Measurements from ENCODE around the gene ATN1. TPM values are rescaled to one million over a fixed set of nuclear protein-coding genes. Genes with fewer than 3 reads are reported as not detected.

ATN1 gene
- total and polyA plus RNA-seq, 2 donors (not counting 1 experiment from before 2014, with no cell fraction given) = 9.4 to 21.5 TPM

DNA sequence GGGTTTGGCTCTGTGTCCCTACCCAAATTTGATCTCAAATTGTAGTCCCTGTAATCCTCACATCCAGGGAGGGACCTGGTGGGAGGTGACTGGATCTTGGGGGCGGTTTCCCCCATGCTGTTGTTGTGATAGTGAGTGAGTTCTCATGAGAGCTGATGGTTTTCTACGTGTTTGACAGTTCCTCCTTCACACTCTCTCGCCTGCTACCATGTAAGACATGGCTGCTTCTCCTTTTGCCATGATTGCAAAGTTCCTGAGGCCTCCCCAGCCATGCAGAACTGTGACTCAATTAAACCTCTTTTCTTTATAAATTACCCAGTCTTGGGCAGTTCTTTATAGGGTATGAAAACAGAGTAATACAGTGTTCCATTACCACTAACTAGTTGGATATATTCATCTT is 33.4 kb upstream of the ATN1 start:
- no peak for DNase-seq (ENCODE audit: low read depth in 2 of 2)
- Histone ChIP-seq H3K4me3 (replicated peaks in 1 of 4; ENCODE audit: control extremely low read depth in 1 of 4, insufficient read depth in 1 of 4, low read depth in 3 of 4, low read length in 4 of 4) (no peak overlapping the region), H3K4me2 (ENCODE audit: extremely low read depth, insufficient read depth, low read length) (no peak overlapping the region), H3K79me2 (ENCODE audit: control insufficient read depth, insufficient read depth, low read length) (no peaks in the 10 kb centered on the region), H3K9me3 (ENCODE audit: control insufficient read depth, insufficient read depth, low read depth, low read length) (no peaks in the 10 kb centered on the region), H4K20me1 (ENCODE audit: control insufficient read depth, extremely low read depth, insufficient read depth, low read length) (no peaks in the 10 kb centered on the region), H3K27me3 (ENCODE audit: control insufficient read depth, insufficient read depth, low read length) (no peaks in the 10 kb centered on the region), H3K9ac (ENCODE audit: insufficient read depth, low read length) (no peak overlapping the region), H3K36me3 (ENCODE audit: control insufficient read depth, insufficient read depth, low read length) (no peaks in the 10 kb centered on the region), H3K27ac (ENCODE audit: insufficient read depth, low read length) (no peak overlapping the region), H3K4me1 (ENCODE audit: control insufficient read depth, extremely low read depth, insufficient read depth, low read length) (no peaks in the 10 kb centered on the region), H2AFZ (ENCODE audit: low read length) (no peak overlapping the region)
- TF ChIP-seq CTCF (conservative IDR thresholded peaks at IDR 0.05 in 1 of 2, IDR thresholded peaks at IDR 0.05 in 1 of 2; ENCODE audit: low read depth in 1 of 2, low read length in 2 of 2) (no peak), EZH2 (IDR thresholded peaks at IDR 0.05; ENCODE audit: low read length, missing control alignments) (no peak)

- H3K79me2 ChIP-seq (ENCODE audit: control insufficient read depth, insufficient read depth, low read length) = no peaks in the 10 kb centered on the region
- H3K9me3 ChIP-seq (ENCODE audit: control insufficient read depth, insufficient read depth, low read depth, low read length) = no peaks in the 10 kb centered on the region
- H3K4me1 ChIP-seq (ENCODE audit: control insufficient read depth, extremely low read depth, insufficient read depth, low read length) = no peaks in the 10 kb centered on the region
- TF ChIP-seq CTCF (conservative IDR thresholded peaks at IDR 0.05 in 1 of 2, IDR thresholded peaks at IDR 0.05 in 1 of 2; ENCODE audit: low read depth in 1 of 2, low read length in 2 of 2) (no peak), EZH2 (IDR thresholded peaks at IDR 0.05; ENCODE audit: low read length, missing control alignments) (no peak)
- no peak overlapping the region for H3K4me2 ChIP-seq (ENCODE audit: extremely low read depth, insufficient read depth, low read length)
- H4K20me1 ChIP-seq (ENCODE audit: control insufficient read depth, extremely low read depth, insufficient read depth, low read length) = no peaks in the 10 kb centered on the region
- no peak overlapping the region for H2AFZ ChIP-seq (ENCODE audit: low read length)
- no peak overlapping the region for H3K27ac ChIP-seq (ENCODE audit: insufficient read depth, low read length)
- no peak overlapping the region for H3K9ac ChIP-seq (ENCODE audit: insufficient read depth, low read length)
- DNase-seq (ENCODE audit: low read depth in 2 of 2) = peak in 1 of 2 donors; percentile 19
- H3K36me3 ChIP-seq (ENCODE audit: control insufficient read depth, insufficient read depth, low read length) = no peaks in the 10 kb centered on the region
- no peak overlapping the region for H3K4me3 ChIP-seq (replicated peaks in 1 of 4; ENCODE audit: control extremely low read depth in 1 of 4, insufficient read depth in 1 of 4, low read depth in 3 of 4, low read length in 4 of 4)
- no peaks in the 10 kb centered on the region for H3K27me3 ChIP-seq (ENCODE audit: control insufficient read depth, insufficient read depth, low read length)
These were observed 30.8 kb upstream of the ATN1 start for GRCh38 chr12:6896846-6897435.

GRCh38 chr12:6899427-6899826 is 28.3 kb upstream of the ATN1 start:
- no peak overlapping the region for H3K4me2 ChIP-seq (ENCODE audit: extremely low read depth, insufficient read depth, low read length)

More at GRCh38 chr12:6899427-6899826, 28.3 kb upstream of the ATN1 start:
- no peaks in the 10 kb centered on the region for H4K20me1 ChIP-seq (ENCODE audit: control insufficient read depth, extremely low read depth, insufficient read depth, low read length)
- H3K79me2 ChIP-seq (ENCODE audit: control insufficient read depth, insufficient read depth, low read length) = no peaks in the 10 kb centered on the region
- no peaks in the 10 kb centered on the region for H3K27me3 ChIP-seq (ENCODE audit: control insufficient read depth, insufficient read depth, low read length)
- H3K9me3 ChIP-seq (ENCODE audit: control insufficient read depth, insufficient read depth, low read depth, low read length) = no peaks in the 10 kb centered on the region
- no peak for DNase-seq (ENCODE audit: low read depth in 2 of 2)
- H3K4me3 ChIP-seq (replicated peaks in 1 of 4; ENCODE audit: control extremely low read depth in 1 of 4, insufficient read depth in 1 of 4, low read depth in 3 of 4, low read length in 4 of 4) = no peak overlapping the region
- TF ChIP-seq EZH2 (IDR thresholded peaks at IDR 0.05; ENCODE audit: low read length, missing control alignments) (no peak), CTCF (conservative IDR thresholded peaks at IDR 0.05 in 1 of 2, IDR thresholded peaks at IDR 0.05 in 1 of 2; ENCODE audit: low read depth in 1 of 2, low read length in 2 of 2) (no peak)
- H3K4me1 ChIP-seq (ENCODE audit: control insufficient read depth, extremely low read depth, insufficient read depth, low read length) = no peaks in the 10 kb centered on the region
- no peak overlapping the region for H2AFZ ChIP-seq (ENCODE audit: low read length)
- H3K36me3 ChIP-seq (ENCODE audit: control insufficient read depth, insufficient read depth, low read length) = no peaks in the 10 kb centered on the region
- no peak overlapping the region for H3K9ac ChIP-seq (ENCODE audit: insufficient read depth, low read length)
- H3K27ac ChIP-seq (ENCODE audit: insufficient read depth, low read length) = no peak overlapping the region

All from fibroblast of lung (primary cell).